GM19043 (cell line): Measurements from ENCODE around the gene ZNF888.
"Not testable (repeated sequence)": the region's sequence is repeated elsewhere in the genome, so short reads cannot be mapped to it uniquely, and the experiment has no call there.

Experiments
- ATAC-seq: cut with Tn5 transposase; IDR thresholded peaks from one replicate; pipeline ENCODE4 v1.9.1; 2021; ENCODE audit warnings: low read depth; ENCODE audit not compliant: unreplicated experiment

Gene ZNF888

DNA sequence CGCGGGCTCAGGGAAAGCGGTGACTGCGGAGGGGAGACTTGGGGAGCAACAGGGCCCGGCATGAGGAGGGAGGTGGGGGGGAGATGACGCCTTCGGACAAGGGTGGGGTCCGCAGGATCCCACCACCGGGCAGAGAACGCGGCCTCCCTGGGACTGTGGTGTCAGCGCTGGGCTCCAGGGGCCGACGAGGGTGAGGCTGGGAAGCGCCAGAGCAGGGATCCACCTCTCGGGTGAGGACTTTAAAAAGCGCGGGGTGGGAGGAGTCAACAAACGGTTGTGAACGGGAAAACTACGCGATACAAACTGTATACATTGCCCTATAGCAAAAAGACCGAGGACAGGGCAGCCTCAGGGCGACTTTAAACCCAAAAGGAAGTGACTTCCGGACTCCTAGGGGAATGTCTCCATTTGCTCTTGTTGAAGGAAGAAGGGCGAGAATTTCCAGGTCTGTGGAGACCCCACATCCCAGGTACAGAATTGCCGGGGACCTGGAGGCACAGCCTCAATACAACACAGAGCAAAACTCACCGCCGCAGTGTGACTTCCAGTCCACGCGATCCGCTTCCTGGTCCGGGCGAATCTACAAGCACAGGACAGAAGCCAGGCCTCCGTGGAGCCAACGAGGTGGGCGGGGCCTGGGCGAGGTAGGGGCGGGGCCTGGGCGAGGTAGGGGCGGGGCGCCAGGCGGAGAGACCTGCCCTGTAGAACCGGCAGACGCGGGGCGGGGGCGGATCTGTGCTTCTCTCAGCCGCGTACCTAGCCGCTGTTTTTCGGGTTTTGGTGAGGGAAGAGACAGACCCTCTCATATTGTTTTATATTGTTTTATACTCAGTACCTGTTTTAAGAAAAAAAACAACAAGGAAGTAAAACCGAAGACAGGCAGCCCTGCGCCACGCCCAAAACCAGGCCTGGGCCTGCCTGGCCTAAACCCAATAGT lies at the start of gene ZNF888:
Gene ZNF888, minus strand, starts transcription at position 588 of the 937 bp plus-strand sequence. CDS start 5,555 bp downstream, outside the sequence.
- peak; percentile 85 for ATAC-seq

DNA sequence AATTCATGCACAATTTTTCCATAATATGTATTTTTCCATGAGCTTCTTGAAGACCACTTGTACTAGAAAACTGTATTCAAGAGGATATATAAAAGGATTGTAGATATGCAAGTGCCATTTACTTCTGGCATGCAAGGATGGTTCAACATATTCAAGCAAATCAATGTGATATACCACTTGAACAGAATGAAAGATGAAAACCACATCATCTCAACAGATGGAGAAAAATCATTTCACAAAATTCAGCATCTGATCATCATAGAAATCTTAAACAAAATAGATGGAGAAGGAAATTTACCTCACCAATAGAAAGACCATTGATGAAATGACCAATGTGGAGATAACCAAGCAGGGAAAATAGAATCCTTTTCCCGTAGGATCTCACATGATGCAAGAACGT lies 44.5 kb upstream of the ZNF888 start:
- ATAC-seq = no peak

GRCh38 chr19:52963247-52963618 lies 40.0 kb upstream of the ZNF888 start:
- ATAC-seq = peak; percentile 12

DNA sequence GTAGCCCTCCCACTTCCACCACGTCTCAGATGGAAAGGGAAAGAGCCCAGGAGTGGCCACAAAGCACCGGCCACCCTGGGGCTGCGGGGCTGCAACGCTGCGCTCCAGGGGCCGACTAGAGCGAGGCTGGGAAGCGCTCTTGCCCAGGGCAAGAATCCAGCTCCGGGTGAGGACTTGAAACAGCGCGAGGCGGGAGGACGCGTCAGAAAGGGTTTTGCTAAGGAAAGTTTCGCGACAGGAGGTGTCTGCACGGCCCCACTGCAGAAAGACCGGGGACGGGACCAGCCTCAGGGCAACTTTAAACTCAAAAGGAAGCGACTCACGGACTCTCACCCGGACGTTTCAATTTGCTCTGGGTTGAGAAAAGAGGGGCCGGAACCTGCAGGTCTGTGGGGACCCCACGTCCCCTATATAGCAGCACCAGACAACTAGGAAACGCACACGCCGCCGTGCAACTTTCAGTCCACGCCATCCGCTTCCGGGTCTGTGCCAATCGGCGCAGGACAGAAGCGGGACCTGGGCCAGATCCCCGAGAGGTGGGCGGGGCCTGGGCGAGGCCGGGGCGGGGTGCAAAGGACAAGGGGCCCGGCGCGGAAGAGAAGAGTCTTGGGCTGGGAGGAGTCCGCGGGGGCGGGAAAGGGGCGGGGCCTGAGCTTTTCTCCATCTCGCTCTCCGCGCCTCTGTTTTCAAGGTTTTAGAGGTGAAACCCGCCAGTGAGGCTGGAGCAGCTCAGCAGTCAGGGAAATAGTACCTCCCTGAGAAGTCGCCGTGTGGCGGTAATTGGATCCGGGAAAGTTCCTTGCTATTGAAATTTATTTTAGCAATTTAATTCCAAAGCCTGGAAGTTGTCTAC lies 39.4 kb upstream of the ZNF888 start, which contains the start of gene ZNF816:
Gene ZNF816, minus strand, starts transcription at position 488 of the 853 bp plus-strand sequence. CDS start 6,792 bp downstream, outside the sequence.
- peak; percentile 95 for ATAC-seq

GRCh38 chr19:52961981-52962380 lies 38.8 kb upstream of the ZNF888 start:
- ATAC-seq = no peak

GRCh38 chr19:52959613-52960295 lies 36.5 kb upstream of the ZNF888 start:
- ATAC-seq = no peak

DNA sequence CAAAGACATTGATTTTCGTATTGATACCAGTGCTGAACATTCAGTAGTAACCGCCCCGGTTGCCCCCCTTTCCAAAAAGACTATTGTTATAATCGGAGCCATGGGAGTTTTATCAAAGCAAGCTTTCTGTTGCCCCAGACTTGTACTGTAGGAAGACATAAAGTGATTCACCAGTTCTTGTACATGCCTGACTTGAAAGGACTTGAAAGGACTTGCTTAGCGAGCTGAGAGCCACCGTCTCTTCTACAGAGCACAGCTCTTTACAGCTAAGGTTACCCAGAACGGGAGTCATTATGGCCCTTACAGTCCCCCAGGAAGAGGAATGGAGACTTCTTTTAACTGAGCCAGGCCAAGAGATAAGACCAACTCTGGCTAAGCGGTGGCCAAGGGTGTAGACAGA lies 34.4 kb upstream of the ZNF888 start:
- no peak for ATAC-seq

- ATAC-seq = no peak
Observed at GRCh38 chr19:52956917-52957316, 33.7 kb upstream of the ZNF888 start.

DNA sequence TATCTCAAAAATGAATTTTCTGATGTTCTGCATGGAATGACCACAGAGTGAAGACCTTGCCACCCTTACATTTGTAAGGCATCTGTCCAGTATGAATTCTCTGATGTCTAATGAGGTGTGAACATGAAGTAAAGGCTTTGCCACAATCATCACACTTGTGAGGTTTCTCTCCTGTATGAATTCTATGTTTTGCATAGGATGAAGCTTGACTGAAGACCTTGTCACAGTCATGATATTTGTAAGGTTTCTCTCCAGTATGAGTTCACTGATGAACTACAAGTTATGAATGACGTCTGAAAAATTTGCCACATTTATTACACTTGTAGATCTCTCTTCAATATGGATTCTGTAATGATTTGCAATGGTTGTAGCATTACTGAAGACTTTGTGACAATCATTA lies 26.2 kb upstream of the ZNF888 start:
- ATAC-seq = no peak

GRCh38 chr19:52948025-52948770 lies 25.0 kb upstream of the ZNF888 start:
- ATAC-seq = no peak

DNA sequence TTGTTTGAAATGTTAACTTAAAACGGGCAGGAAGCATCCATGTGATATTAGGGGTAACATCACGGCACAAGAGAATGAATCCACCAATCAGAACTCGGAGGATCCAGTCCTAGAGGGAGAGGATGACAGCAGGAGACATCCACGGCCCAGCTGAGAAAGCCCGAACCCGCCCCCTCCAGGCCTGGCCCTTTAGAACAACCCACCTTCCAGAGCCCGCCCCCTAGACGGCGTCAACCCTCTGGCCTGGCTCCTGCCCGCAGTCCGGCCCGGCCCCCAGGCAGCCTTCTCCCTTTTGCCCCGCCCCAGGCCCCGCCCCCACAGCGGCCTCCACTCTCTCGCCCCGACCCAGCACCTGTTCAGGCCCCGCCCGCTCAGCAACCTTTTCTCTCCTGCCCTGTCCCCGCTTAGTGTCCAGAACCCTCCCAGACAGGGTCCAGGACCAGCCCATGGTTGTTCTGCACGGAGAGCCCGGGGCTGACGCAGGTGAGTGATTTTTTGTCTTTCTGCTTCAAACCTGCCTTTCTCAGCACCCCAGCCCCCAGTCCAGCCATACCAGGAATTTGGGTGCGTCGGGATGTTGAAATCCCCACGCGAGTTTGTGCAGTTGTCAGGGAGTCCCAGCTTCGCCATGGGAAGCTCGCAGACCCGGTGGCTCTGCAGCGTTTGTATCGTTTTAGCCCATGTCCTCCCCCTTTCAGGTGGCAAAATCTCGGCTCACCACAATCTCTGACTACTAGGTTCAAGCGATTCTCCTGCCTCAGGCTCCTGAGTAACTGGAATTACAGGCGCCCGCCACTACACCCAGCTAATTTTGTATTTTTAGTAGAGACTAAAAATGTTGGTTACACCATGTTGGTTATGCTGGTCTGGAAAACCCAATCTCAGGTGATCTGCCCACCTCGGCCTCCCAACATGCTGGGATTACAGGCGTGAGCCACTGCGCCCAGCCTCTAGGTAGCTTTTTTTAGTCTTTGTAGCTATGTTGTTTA lies 23.4 kb upstream of the ZNF888 start:
- no peak for ATAC-seq

- no peak for ATAC-seq
Observed at GRCh38 chr19:52945652-52946321, 22.6 kb upstream of the ZNF888 start.

GRCh38 chr19:52944703-52945493 lies 21.7 kb upstream of the ZNF888 start:
- not testable (repeated sequence) for ATAC-seq

DNA sequence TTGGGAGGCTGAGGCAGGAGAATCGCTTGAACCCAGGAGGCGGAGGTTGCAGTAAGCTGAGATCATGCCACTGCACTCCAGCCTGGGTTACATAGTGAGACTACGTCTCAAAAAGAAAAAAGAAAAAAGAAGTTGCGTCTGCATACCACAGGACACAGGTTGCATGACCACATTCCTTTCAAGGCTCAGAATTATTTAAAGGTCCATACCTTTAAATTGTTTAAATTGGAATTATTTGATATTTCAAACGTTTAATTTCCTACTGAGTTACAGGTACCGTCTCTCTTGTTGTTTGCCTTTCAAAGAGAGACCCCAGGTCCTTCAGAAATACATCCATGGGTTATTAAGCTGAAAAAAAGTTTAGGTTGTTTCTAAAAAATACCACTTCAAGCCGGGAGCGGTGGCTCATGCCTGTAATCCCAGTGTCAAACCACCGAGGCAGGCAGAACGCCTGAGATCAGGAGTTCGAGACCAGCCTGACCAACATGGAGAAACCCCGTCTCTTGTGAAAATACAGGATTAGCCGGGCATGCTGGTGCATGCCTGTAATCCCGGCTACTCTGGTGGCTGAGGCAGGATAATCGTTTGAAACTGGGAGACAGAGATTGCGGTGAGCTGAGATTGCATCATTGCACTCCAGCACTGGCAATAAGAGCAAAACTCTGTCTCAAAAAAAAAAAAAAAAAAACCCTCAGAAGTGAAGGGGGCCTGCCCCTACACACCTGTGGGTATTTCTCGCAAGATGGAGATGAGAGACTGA lies 20.8 kb upstream of the ZNF888 start:
- no peak for ATAC-seq

DNA sequence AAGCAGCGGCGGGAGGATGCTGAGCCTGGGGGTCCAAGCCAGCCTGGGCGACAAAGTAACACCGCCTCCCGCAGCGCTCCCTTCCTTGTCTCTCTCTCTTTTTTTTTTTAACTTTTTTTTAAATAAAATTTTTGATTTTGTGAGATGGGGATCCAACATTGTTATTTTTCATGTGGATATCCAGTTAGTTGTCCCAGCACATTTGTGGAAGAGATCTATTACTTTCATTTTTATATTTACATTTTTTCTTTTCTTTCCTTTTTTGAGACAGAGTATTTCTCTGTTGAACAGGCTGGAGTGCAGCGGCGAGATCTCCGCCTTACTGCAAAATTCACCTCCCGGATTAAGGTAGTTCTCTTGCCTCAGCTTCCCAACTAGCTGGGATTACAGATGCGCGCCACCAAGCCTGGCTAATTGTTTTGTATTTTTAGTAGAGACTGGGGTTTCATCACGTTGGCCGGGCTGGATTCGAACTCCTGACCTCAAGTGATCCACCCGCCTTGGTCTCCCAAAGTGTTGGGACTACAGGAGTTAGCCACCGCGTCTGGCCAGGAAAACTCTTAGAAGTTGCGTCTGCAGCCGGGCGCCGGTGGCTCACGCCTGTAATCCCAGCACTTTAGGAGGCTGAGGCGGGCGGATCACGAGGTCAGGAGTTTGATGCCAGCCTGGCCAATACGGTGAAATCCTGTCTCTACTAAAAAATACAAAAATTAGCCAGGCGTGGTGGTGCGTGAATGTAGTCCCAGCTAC lies 20.1 kb upstream of the ZNF888 start:
- no peak for ATAC-seq
